Embryonic facial prominence (tissue), 1 donor: ENCODE results near the gene MBP.
"Not testable (repeated sequence)": the region's sequence is repeated elsewhere in the genome, so short reads cannot be mapped to it uniquely, and the experiment has no call there.

Experiments used
- DNase-seq: peaks from one replicate; pipeline ENCODE4 v3.0.0-alpha.2; 2016; ENCODE audit errors: extremely low spot score

Gene MBP

GRCh38 chr18:76972846-76973519, 159.6 kb downstream of the MBP start:
- no peak for DNase-seq

GRCh38 chr18:76972241-76972640, 160.3 kb downstream of the MBP start:
- no peak for DNase-seq

DNA sequence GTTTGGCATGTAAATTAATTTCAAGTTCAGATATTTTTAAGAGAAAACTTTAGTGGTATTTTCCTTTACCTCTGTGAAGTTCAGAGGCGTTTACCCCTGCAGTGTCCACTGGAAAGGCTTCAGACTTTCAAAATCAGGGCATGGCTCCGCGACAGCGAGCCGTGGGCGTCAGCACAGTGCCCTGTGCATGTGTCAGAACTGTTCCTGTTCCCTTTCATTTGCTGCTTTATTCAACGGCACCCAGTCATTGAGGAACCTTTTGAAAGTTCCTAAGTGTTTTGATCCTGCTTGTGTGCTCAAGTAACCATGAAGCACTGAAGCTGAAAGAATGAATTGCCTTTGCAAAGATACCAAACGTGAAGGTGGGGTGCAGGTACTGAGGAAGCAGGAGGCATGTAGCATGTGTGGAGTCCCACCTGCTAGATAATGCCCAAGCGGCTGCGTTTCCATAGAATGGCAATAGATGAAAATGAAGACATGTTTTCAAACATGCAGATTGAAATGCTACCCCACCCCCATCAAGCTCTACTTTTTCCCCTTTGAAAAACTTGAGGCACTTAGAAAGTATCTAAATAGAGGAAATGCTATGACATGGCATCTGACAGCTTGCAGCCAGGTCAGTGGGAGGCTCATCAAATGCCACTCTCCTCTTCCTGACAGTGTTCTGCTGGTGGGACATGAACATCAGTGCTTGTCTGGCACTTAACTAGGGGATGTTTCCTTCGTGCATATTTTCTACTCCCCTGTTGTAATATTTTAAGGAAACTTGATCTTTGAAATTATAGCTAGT, 161.6 kb downstream of the MBP start:
- DNase-seq, result no peak

DNA sequence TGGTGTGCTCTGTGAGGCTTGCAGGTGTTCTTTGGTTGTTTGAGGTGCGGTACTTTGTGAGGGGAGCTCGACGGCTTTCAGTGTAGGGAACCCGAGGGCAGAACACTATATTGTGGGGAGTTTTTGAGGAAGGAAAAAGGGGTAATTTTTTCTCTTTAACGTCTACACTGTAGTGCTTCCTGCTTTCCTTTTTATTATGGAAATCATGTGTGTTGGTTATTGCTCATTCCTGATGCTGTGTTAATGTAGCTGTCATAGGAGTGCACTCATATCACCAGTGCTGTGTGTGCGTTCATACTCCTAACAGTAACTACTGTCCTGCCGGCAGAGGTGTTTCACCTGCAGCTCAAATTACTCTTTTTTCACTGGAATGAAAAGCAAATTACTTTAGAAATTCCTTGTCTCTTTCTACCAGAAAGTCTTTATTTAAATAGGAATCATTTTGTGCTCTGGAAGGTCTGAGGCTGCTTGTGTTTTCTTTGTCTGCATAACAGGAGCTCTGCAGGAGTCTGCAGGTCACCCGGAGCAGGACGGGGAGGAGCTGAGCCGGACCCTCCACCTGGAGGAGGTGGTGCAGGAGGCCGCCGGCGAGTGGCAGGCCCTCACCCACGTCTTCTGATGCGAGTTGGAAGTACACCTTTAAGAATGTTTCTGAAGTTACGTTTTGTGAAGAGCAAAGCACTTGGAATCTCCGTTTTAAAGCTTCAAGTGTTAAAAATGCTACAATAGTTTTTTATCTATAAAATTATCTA, 164.7 kb downstream of the MBP start:
- no peak for DNase-seq

GRCh38 chr18:76967299-76967698, 165.3 kb downstream of the MBP start:
- not testable (repeated sequence) for DNase-seq

- not testable (repeated sequence) for DNase-seq
Observed at GRCh38 chr18:76965555-76966151, 166.9 kb downstream of the MBP start.

DNA sequence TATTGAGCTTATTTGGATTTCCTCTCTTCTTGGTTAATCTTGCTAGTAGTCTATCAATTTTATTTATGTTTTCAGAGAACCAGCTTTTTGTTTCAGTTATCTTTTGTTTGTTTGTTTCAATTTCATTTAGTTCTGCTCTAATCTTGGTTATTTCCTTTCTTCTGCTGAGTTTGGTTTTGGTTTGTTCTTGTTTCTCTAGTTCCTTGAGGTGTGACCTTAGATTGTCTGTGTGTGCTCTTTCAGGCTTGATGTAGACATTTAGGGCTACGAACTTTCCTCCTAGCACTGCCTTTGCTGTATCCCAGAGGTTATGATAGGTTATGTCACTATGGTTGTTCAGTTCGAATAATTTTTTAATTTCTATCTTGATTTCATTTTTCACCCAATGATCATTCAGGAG, 168.6 kb downstream of the MBP start:
- DNase-seq, result no peak

DNA sequence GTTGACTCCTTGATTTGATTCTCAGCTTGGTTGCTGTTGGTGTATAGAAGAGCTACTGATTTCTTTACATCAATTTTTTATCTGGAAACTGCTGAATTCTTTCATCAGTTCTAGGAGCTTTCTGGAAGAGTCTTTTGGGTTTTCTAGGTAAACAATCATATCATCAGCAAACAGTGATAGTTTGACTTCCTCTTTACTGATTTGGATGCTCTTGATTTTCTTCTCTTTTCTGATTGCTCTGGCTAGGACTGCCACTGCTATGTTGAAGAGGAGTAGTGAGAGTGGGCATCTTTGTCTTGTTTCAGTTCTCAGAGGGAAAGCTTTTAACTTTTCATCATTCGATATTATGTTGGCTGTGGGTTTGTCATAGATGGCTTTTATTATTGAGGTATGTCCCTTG, 169.7 kb downstream of the MBP start:
- DNase-seq, result no peak

- no peak for DNase-seq
Observed at GRCh38 chr18:76960528-76961035, 172.0 kb downstream of the MBP start.

- DNase-seq, result no peak
Observed at GRCh38 chr18:76959605-76960004, 173.0 kb downstream of the MBP start.

DNA sequence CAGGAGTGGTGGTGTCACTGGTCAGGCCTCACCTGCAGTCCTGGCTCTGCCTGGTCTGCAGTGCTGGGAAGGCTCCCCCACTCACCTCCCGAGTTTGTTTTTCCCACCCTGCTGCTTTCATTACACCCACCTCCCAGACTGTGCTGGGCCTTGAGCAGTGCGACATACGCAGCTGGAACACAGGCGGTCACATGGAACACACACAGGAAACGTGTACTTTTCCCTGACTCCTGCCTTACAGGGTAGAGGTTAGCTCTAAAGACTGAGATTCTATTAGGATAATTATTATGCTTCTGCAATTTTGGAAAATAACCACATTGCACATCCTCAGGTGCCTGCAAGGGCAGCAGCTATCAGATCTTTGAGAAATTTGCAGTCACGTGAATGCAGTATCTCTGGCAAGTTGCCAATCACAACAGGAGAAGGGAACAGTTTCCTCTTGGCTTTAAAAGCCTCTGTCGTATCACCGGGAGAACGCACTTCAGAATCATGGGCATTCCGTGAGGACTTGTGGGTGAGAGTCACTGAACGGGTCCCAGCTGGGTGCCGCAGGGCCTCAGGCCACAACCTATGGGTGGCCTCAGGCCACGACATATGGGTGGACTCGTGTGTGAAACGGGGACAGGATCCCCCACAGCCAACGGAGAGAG, 173.8 kb downstream of the MBP start:
- DNase-seq, result no peak

DNA sequence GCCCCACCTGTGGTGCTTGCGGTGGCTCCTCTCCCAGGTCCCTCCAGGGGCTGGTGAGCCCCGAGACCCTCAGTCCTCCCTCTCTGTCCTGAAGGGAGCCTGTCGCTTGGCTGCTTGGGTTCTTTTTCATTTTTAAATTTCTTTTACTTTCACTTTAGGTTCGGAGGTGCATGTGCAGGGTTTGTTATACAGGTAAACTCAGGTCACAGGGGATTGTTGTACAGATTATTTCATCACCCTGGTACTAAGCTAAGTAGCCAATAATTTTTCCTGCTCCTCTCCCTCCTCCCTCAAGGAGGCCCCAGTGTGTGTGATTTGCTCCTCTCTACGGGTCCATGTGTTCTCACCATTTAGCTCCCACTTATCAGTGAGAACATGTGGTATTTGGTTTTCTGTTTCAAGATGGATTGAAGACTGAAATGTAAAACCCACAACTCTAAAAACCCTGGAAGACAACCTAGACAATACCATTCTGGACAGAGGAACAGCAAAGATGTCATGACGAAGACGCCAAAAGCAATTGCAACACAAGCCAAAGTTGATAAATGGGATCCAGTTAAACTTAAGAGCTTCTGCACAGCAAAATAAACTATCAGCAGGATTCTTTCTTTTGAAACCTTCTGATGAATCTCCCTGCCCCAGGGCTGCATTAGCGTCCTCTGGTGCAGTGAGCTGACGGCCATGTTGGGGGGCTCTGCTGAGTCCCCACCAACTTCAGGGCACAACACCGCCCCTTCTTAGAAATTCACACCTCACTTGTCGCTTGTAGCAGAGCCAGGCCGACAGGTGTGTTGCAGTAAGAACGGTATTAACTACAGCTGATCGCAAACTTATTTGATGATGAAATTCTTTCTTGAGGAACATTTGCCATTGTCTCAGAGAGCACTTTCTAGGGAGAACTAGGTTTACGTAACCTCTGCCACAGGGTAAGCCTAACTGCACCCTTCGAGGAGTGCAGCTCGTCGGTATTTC, 174.9 kb downstream of the MBP start:
- DNase-seq, result no peak

- no peak for DNase-seq
Observed at GRCh38 chr18:76956648-76957047, 175.9 kb downstream of the MBP start.

- DNase-seq, result no peak
Observed at GRCh38 chr18:76955524-76956170, 176.9 kb downstream of the MBP start.

- no peak for DNase-seq
Observed at GRCh38 chr18:76953583-76954233, 178.9 kb downstream of the MBP start.

- DNase-seq, result no peak
Observed at GRCh38 chr18:76953156-76953555, 179.4 kb downstream of the MBP start.

DNA sequence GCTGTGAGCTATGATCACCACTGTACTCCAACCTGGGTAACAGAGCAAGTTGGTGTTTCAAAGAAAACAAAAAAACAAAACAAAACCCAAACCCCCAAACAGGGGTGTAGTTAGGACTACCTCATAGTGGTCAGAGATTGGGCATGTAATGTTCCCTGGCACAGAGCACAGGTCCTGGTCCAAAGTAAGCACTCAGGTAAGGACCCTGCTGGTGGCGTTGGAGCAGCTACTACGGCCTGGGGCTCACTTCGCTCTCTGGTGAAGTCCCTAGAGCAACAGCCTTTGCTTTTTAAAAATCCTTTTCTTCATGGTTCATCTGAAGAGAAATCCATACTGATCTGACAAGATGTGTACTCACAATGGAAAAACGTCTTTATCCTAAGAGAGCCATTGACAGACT, 179.8 kb downstream of the MBP start:
- DNase-seq, result no peak

DNA sequence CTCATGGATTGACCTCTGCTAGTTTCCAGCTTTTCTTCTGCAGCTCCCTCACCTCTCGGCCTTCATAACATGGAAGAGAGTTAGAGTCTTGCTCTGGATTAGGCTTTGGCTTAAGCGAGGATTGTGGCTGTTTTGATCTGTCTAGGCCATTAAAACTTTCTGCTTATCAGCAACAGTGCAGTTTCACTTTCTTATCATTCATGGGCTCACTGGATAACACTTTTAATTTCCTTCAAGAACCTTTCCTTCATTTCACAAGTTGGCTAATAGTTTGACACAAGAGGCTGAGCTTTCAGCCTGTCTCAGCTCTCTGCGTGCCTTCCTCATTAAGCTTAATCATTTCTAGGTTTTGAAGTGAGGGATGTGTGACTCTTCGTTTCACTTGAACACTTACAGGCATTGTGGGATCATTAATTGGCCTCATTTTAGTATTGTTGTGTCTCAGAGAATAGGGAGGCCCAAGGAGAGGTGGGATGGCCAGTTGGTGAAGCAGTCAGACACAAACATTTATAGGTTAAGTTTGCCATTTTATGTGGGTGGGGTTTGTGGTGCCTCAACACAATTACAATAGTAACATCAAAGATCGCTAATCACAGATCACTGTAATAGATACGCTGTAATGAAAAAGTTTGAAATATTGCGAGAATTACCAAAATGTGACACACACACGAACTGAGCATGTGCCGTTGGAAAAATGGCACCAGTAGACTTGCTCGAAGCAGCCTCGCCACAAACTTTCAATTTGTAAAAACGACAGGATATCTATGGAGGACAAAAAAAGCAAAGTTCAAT, 180.9 kb downstream of the MBP start:
- no peak for DNase-seq
